ENCODE measurements around the gene ZNF628. TPM values are rescaled to one million over a fixed set of nuclear protein-coding genes. Genes with fewer than 3 reads are reported as not detected.
A peak's percentile ranks its signal among the peaks of the same experiment; 100 is the strongest.

Gene ZNF628
- total RNA-seq, 1 experiment from 2014 or later: 8.1 TPM

DNA sequence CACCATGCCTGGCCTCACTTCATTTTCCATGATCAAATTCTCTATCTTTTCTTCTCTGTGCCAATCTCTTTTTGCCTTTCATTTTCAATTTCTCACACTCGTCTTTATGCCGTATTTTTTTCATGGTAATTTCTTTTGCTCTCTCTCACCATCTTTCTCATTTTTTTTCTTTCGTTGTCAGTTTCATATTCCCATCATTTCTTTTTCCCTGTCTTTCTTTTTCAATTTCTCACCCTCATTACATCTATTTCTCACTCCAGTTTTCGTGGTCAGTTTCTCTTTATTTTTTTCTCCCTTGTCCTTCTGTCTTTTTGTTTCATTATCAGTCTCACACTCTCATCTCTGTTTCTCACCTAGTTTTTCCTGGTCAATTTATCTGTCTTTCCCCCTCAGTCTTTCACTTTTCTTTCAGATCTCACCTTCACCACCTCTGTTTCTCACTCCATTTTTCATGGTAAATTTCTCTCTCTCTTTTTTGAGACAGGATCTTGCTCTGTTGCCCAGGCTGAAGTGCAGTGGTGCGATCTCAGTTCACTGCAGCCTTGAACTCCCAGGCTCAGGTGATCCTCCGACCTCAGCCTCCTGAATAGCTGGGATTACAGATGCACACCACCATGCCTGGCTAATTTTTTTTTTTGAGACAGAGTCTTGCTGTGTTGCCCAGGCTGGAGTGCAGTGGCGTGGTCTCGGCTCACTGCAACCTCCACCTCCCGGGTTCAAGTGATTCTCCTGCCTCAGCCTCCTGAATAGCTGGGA, 26.0 kb downstream of the ZNF628 start:
- DNase-seq: no peak
- no peaks in the 10 kb centered on the region for H3K36me3 ChIP-seq (replicated peaks; ENCODE audit: control insufficient read depth, insufficient read depth, low read length)
- H3K27me3 ChIP-seq (ENCODE audit: control insufficient read depth, insufficient read depth, low read length): peaks cover 8% of the 10 kb centered on the region
- H3K4me3 ChIP-seq (ENCODE audit: insufficient read depth, low read depth, low read length): no peak overlapping the region

DNA sequence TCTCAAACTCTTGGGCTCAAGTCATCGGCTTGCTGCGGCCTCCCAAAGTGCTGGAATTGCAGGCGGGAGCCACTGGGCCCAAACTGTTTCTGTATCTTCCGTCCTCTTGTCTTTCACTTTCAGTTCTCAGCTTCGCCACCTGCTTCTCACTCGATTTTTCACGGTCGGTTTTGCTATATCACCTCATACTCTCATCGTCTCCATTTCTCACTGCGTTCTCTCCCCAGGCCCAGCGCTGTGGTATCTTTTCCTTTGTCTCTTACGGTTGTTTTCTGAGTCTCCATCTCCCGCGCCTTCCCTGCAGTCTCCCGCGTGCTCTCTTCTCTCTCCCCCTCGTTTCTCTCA, 26.7 kb downstream of the ZNF628 start:
- no peaks in the 10 kb centered on the region for H3K36me3 ChIP-seq (replicated peaks; ENCODE audit: control insufficient read depth, insufficient read depth, low read length)
- no peak for DNase-seq
- peaks cover 8% of the 10 kb centered on the region for H3K27me3 ChIP-seq (ENCODE audit: control insufficient read depth, insufficient read depth, low read length)
- no peak overlapping the region for H3K4me3 ChIP-seq (ENCODE audit: insufficient read depth, low read depth, low read length)

DNA sequence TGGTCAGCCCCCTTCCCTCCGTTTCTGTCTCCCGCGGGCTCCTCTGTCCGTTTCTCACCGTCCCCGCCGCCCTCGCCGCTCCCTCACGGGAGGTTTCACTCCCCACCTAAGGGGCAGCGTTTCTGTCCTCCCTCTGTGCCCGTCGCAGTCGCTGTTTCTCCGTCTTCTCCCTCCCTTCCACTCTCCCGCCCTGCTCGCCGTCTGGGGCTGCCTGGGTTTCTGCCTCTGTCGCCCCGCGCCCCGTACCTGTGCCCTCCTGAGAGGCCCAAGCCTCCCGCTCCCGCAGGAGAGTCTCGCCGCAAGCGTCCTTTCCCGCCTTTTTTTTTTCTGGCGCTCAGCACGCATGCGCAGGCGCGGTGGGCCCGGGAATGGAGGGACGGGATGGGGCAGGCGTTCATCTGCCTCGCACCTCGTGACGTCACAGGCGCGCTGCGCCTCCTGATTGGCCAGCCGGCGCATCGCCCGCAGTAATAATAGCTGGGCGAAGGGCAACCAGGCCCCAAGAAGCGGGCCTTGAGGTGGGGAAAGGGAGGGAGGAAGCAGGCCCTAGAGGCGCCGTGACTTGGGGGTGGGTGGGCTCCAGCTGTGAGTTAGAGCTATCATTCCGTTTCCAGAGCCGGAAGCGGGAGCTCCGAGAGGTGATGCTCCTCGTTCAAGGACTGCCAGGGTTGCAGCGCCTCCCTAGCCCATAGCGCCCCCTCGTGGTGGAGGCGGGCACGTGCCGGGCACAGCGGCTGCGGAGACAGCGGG, 27.3 kb downstream of the ZNF628 start:
- Histone ChIP-seq H3K36me3 (replicated peaks; ENCODE audit: control insufficient read depth, insufficient read depth, low read length) (no peaks in the 10 kb centered on the region), H3K4me3 (ENCODE audit: insufficient read depth, low read depth, low read length) (peak overlapping the region; percentile 28; the same call in 1 of the 2 replicates), H3K27me3 (ENCODE audit: control insufficient read depth, insufficient read depth, low read length) (peaks cover 8% of the 10 kb centered on the region)
- DNase-seq: peak; percentile 99

DNA sequence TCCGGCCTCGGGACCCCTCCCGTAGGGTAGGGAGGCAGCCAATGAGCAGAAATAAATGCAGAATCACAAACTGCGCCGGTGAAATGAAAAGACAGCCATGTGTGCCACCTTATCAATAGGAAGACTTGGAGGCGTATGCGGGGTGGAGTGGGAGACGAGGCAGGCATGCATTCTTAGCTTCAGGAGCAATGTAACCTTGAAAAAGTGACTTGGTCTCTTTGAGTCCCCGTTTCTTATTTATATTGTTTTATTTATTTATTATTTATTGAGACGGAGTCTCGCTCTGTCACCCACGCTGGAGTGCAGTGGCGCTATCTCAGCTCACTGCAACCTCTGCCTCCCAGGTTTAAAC, 27.8 kb downstream of the ZNF628 start:
- no peak for DNase-seq
- peaks cover 8% of the 10 kb centered on the region for H3K27me3 ChIP-seq (ENCODE audit: control insufficient read depth, insufficient read depth, low read length)
- H3K4me3 ChIP-seq (ENCODE audit: insufficient read depth, low read depth, low read length): no peak overlapping the region

DNA sequence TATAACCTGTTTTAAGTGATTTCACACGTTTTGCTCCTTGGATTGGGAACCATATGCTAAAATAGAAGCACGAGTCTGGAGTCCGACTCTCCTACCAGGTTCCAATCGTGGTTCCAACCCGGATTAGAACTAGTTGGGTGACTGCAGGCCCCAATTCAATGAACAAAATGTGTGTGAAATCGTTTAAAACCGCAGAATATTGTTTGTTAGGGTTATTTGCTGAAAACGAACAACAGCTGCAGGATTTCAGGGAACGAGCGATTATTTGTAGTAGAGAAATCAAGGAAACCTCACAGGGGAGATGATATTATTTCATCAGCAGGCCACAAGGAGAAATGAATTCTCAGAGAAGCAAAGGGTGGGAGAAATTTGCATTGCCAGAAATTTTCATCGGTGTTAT, 28.6 kb downstream of the ZNF628 start:
- Histone ChIP-seq H3K27me3 (ENCODE audit: control insufficient read depth, insufficient read depth, low read length) (peaks cover 8% of the 10 kb centered on the region), H3K4me3 (ENCODE audit: insufficient read depth, low read depth, low read length) (no peak overlapping the region), H3K36me3 (replicated peaks; ENCODE audit: control insufficient read depth, insufficient read depth, low read length) (no peaks in the 10 kb centered on the region)
- no peak for DNase-seq

More for the DNA sequence above, 27.8 kb downstream of the ZNF628 start:
- H3K36me3 ChIP-seq (replicated peaks; ENCODE audit: control insufficient read depth, insufficient read depth, low read length): no peaks in the 10 kb centered on the region

DNA sequence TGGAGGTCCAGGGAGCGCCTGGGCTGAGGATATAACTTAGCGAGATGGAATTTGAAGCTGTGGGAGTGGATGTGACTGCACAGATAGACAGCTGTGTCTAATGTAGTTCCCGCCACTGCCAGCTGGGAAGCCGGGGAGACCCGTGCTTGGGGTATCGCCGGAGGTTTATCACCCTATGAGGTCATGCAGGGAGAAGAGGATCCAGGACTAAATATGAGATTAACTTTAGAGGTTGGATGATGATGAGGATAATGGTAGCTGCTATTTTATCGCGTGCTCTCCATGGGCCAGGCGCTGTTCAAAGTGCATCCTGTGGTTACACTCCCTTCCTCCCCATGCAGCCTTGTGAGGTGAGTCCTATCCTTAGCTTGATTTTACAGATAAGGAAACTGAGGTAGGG, 31.7 kb downstream of the ZNF628 start:
- Histone ChIP-seq H3K27me3 (ENCODE audit: control insufficient read depth, insufficient read depth, low read length) (peaks cover 5% of the 10 kb centered on the region), H3K36me3 (replicated peaks; ENCODE audit: control insufficient read depth, insufficient read depth, low read length) (no peaks in the 10 kb centered on the region), H3K4me3 (ENCODE audit: insufficient read depth, low read depth, low read length) (no peak overlapping the region)
- no peak for DNase-seq

DNA sequence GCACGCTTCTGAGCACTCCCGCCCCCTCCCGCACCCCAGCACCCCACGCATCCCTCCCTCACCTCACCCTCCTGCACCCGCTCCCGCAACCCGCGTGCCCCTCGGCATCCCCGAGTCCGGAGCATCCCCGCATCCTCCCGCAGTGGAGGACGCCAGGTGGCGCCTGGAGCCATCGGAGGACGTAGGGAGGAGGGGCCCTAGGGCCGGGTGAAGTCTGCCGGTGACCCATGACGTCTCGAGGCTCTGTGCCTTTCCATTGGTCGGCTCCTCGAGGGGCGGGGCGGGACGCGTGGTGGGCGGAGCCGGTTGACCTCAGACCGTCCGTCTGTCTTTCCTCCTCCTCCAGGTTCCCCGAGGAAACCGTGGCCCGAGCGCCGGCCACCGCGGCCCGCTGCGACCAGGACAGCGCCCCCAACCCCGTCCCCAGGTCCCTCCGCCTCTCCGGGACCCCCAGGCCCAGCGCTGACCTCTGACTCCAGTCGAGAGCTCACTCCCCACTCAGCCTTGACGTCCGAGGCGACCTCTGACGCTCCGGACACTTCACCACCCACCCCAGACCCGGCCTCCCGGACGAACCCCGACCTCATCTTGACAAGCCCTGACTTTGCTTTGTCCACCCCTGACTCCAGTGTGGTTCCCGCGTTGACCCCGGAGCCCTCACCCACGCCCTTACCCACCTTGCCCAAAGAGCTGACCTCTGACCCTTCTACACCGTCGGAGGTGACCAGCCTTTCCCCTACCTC, 40.6 kb downstream of the ZNF628 start:
- Histone ChIP-seq H3K27me3 (ENCODE audit: control insufficient read depth, insufficient read depth, low read length) (no peaks in the 10 kb centered on the region), H3K4me3 (ENCODE audit: insufficient read depth, low read depth, low read length) (peak overlapping the region; percentile 40), H3K36me3 (replicated peaks; ENCODE audit: control insufficient read depth, insufficient read depth, low read length) (no peaks in the 10 kb centered on the region)
- peak; percentile 100 for DNase-seq

DNA sequence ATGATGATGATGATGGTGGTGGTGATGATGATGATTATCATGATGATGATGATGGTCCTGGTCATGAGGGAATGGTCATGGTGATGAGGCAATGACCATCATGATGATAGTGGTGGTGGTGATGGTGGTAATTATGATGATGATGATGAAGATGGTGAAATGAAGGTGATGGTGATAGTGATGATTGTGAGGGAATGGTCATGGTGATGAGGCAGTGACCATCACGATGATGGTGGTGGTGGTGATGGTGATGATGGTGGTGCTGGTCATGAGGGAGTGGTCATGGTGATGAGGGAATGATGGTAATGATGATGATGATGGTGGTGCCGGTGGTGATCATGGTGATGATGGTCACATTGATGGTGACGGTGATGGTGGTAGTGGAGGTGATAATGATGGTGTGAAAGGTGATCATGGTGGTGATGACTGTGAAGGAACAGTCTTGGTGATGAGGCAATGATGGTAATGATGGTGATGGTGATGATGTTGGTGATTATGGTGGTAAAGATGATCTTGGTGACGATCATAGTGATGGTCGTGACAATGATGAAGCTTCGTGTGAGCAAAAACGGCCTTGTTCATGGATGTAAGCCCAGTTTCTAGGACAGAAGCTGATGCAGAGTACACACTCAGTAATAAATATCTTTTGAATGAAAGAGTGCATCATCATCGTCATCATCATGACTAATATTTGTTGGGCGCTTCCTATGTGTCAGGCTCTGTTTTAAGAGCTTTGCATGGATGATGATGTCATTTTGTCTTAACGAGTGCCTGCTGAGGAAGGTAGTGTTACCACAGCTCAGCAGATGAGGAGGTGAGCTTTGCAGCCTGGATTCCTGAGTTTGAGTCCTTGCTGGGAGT, 43.3 kb downstream of the ZNF628 start:
- DNase-seq: no peak

DNA sequence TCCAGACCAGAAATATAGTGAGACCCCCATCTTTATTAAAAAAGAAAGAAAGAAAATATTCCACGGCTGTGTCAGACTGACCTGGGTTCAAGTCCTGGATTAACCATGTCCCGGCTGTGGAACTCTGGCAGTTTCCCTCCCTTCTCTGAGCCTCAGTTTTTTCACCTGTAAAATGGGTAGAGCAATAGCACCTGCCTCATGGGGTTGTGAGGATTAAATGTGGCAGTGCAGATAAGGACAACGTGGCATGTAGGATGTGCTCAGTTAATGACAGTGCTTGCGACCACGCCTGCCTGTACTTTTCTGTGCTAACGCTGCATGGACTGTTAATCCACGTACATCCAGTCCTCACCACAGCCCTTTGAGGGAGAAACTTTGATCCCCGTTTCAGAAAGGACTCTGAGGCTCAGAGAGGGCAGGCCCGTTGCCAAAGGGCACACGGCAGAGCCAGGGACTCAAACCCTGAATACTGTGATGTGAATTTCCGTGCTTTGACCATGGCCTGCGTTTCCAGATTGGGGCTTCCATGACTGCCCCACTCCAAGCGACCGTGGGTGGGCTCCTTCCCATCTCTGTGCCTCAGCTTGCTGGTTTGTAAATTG, 44.4 kb downstream of the ZNF628 start:
- no peaks in the 10 kb centered on the region for H3K27me3 ChIP-seq (ENCODE audit: control insufficient read depth, insufficient read depth, low read length)
- no peak overlapping the region for H3K4me3 ChIP-seq (ENCODE audit: insufficient read depth, low read depth, low read length)
- DNase-seq: no peak
- no peaks in the 10 kb centered on the region for H3K36me3 ChIP-seq (replicated peaks; ENCODE audit: control insufficient read depth, insufficient read depth, low read length)

More for the DNA sequence above, 43.3 kb downstream of the ZNF628 start:
- Histone ChIP-seq H3K27me3 (ENCODE audit: control insufficient read depth, insufficient read depth, low read length) (no peaks in the 10 kb centered on the region), H3K4me3 (ENCODE audit: insufficient read depth, low read depth, low read length) (no peak overlapping the region), H3K36me3 (replicated peaks; ENCODE audit: control insufficient read depth, insufficient read depth, low read length) (no peaks in the 10 kb centered on the region)

DNA sequence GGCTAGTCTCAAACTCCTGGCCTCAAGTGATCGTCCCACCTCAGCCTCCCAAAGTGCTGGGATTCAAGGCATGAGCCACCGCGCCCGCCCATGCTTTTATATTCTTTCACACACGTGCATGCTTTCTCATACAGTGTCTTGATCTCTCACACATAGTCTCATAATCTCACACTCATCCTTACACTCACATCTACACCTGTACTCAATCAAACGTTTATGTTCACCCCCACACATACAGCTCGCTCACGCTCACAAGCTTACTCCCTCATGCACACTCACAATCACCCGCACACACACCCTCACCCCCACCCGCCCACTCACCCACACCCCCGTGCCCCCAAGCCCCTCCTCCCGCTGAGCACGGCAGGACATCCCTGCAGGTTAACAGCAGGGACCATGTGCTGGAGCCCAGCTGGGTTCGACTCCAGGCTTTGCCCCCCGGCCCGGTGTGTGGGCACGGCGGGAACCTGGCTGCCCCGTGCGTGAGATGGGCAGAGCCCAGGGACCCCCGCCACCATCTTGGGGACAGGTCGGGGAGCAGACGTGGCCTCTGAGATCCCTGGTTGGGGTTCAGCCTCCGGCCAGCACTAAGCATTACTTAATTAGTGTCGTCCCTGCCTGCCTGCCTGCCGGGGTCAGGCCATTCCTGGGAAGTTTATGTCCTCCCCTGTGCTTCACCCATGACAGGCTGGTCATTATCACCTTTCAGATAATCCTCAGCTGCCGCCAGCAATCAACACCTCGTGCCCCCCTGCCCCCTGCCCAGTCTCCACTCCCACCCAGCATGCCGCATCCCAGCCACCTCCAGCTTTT, 49.1 kb downstream of the ZNF628 start:
- no peaks in the 10 kb centered on the region for H3K36me3 ChIP-seq (replicated peaks; ENCODE audit: control insufficient read depth, insufficient read depth, low read length)
- no peaks in the 10 kb centered on the region for H3K27me3 ChIP-seq (ENCODE audit: control insufficient read depth, insufficient read depth, low read length)
- no peak overlapping the region for H3K4me3 ChIP-seq (ENCODE audit: insufficient read depth, low read depth, low read length)
- peak; percentile 54 for DNase-seq

DNA sequence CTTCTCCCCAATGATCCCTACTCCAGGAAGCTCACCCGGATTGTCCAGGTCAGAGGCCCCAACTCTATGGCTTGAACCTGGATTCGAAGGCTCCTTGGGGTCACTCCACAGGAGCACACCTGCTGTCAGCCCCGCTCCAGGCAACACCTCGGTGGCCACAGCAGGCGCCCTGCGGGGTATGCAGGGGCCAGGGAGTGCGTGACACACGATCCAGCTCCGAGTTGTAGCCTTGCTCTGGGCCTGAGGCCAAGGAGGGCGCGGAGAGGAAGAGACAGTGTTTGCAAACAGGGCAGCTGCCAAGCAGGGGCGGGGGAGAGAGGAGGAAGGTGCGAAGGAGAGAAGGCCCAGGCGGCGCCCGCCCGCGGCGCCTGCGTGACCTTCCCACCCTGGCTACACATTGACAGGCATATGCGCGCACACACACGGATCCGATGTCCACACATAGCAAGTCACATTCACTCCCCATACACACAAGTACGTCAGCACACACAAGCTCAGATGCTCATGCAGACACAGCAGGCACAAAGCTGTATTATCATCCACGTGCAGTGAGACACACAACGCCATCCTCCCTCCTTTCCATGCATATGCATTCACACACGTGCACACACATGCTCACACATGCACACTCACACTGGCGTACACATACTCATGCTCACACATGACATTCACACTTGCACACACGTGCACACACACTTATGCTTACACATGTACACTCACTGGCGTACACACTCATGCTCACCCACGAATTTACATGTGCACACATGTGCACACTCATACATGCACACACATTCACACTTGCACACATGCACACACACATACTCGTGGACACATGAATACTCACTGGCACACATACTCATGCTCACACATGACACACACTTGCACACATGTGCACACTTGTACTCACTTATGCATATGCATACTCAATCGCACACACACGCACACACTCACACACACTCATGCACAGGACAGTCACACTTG, 50.1 kb downstream of the ZNF628 start:
- DNase-seq: peak; percentile 75
- Histone ChIP-seq H3K27me3 (ENCODE audit: control insufficient read depth, insufficient read depth, low read length) (no peaks in the 10 kb centered on the region), H3K4me3 (ENCODE audit: insufficient read depth, low read depth, low read length) (no peak overlapping the region), H3K36me3 (replicated peaks; ENCODE audit: control insufficient read depth, insufficient read depth, low read length) (no peaks in the 10 kb centered on the region)

DNA sequence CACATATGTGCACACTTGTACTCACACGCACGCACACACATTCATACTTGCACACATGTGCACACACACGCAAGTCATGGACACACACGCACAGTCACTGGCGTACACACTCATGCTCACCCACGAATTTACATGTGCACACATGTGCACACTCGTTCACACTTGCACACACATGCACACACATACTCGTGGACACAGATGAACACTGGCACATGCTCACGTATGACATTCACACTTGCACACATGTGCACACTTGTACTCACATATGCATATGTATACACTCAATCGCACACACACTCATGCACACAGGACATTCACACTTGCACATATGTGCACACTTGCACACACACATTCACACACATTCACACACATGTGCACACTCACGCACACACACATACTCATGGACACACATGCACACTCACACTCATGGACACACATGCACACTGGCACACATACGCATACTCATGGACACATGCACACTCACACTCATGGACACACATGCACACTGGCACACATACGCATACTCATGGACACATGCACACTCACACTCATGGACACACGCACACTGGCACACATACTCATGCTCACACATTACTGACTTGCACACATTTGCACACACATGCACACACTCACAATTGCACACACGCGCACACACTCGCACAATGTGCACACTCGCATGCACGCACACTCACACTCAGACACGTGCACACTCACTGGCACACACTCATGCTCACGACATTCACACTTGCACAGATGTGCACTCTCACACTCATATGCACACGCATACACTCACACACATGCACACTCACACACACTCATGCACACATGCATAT, 51.0 kb downstream of the ZNF628 start:
- no peak overlapping the region for H3K4me3 ChIP-seq (ENCODE audit: insufficient read depth, low read depth, low read length)
- DNase-seq: no peak
- no peaks in the 10 kb centered on the region for H3K36me3 ChIP-seq (replicated peaks; ENCODE audit: control insufficient read depth, insufficient read depth, low read length)
- no peaks in the 10 kb centered on the region for H3K27me3 ChIP-seq (ENCODE audit: control insufficient read depth, insufficient read depth, low read length)
